ENCODE measurements around the gene DAG1.

The DAG1 gene

GRCh38 chr3:49533786-49534519 is 63.9 kb downstream of the DAG1 start:
- TF ChIP-seq, protein P1, sequence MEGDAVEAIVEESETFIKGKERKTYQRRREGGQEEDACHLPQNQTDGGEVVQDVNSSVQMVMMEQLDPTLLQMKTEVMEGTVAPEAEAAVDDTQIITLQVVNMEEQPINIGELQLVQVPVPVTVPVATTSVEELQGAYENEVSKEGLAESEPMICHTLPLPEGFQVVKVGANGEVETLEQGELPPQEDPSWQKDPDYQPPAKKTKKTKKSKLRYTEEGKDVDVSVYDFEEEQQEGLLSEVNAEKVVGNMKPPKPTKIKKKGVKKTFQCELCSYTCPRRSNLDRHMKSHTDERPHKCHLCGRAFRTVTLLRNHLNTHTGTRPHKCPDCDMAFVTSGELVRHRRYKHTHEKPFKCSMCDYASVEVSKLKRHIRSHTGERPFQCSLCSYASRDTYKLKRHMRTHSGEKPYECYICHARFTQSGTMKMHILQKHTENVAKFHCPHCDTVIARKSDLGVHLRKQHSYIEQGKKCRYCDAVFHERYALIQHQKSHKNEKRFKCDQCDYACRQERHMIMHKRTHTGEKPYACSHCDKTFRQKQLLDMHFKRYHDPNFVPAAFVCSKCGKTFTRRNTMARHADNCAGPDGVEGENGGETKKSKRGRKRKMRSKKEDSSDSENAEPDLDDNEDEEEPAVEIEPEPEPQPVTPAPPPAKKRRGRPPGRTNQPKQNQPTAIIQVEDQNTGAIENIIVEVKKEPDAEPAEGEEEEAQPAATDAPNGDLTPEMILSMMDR (IDR thresholded peaks at IDR 0.05) = no peak
- Histone ChIP-seq H3K27me3 (no peaks in the 10 kb centered on the region), H3K4me3 (ENCODE audit: low read depth in 1 of 2, low read length in 1 of 2) (no peak overlapping the region), H3K27ac (no peak overlapping the region), H3K4me1 (ENCODE audit: control insufficient read depth in 1 of 2, insufficient read depth in 1 of 2, low read depth in 1 of 2, low read length in 1 of 2) (no peaks in the 10 kb centered on the region), H3K9me3 (no peaks in the 10 kb centered on the region), H3K36me3 (peaks cover 28% of the 10 kb centered on the region)

DNA sequence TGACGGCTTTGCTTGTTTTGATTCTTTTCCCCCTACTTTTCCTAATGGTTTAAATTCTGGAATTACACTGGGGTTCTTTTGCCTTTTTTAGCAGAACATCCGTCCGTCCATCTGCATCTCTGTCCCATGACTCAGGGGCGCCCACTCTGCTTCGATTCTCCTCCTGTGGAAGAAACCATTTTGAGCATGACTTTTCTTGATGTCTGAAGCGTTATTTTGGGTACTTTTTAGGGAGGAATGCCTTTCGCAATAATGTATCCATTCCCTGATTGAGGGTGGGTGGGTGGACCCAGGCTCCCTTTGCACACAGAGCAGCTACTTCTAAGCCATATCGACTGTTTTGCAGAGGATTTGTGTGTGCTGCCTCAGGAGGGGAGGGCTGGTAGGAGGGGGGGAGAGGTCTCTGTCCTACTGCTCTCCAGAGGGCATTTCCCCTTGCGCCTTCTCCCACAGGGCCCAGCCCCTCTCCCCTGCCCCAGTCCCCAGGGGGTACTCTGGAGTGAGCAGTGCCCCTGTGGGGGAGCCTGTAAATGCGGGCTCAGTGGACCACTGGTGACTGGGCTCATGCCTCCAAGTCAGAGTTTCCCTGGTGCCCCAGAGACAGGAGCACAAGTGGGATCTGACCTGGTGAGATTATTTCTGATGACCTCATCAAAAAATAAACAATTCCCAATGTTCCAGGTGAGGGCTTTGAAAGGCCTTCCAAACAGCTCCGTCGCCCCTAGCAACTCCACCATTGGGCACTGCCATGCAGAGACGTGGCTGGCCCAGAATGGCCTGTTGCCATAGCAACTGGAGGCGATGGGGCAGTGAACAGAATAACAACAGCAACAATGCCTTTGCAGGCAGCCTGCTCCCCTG is 64.7 kb downstream of the DAG1 start:
- Histone ChIP-seq H3K27me3 (no peaks in the 10 kb centered on the region), H3K4me1 (ENCODE audit: control insufficient read depth in 1 of 2, insufficient read depth in 1 of 2, low read depth in 1 of 2, low read length in 1 of 2) (peaks cover 0 to 6% of the 10 kb centered on the region in 2 experiments), H3K4me3 (ENCODE audit: low read depth in 1 of 2, low read length in 1 of 2) (no peak overlapping the region), H3K36me3 (peaks cover 28% of the 10 kb centered on the region), H3K9me3 (no peaks in the 10 kb centered on the region), H3K27ac (no peak overlapping the region)
- TF ChIP-seq, protein P1 (IDR thresholded peaks at IDR 0.05) = no peak

DNA sequence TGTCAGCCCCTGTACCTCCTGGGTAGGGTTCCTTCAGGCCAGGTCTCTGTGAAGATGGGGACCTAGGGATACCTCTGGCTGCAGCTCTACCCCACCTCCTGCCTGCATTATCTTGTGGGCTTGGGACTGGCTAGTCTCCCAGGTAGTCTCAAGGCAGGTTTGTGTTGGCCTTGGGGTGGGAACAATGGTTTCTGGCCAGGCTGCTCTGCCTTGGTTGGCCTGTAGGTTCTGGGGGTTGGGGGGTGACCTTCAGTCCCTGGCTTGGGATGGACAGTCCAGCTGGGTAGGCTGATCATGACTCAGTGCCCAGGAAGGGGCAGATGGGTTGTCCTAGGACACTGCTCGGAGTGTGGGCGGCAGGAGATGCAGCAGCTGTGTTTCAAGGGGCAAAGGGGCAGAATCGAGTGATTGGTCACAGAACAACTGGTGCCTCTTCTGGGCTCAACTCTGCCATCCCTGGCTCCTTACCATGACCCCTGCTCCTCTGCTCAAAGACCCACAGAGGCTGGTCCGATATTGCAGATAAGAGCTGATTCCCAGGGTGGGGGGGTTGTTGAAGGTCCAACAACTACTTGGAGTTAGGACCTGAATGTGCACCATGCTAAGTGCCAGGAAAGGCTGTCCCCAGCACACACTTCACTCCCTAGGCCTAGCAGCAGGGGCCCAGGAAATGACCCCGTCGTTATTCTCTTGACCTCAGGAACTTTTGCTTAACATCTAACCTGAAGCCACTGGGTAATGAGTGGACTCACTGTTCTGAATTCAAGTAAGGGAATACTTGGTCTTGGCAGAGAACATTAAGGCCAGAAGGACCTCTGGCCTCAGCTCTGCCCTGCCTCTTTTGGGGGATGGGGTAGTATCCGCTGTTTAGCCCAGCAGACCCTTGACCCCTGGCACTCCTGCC is 66.2 kb downstream of the DAG1 start:
- Histone ChIP-seq H3K36me3 (peaks cover 20% of the 10 kb centered on the region), H3K27me3 (peaks cover 5% of the 10 kb centered on the region), H3K4me1 (ENCODE audit: control insufficient read depth in 1 of 2, insufficient read depth in 1 of 2, low read depth in 1 of 2, low read length in 1 of 2) (peaks cover 8 to 14% of the 10 kb centered on the region in 2 experiments), H3K27ac (no peak overlapping the region), H3K9me3 (no peaks in the 10 kb centered on the region), H3K4me3 (ENCODE audit: low read depth in 1 of 2, low read length in 1 of 2) (no peak overlapping the region)
- TF ChIP-seq, protein P1 (IDR thresholded peaks at IDR 0.05) = no peak

- TF ChIP-seq, protein P1 (IDR thresholded peaks at IDR 0.05) = no peak
- H3K27ac ChIP-seq = no peak overlapping the region
- H3K36me3 ChIP-seq = peaks cover 12% of the 10 kb centered on the region
- H3K4me1 ChIP-seq (ENCODE audit: control insufficient read depth in 1 of 2, insufficient read depth in 1 of 2, low read depth in 1 of 2, low read length in 1 of 2) = peaks cover 8 to 14% of the 10 kb centered on the region in 2 experiments
- H3K27me3 ChIP-seq = peaks cover 5% of the 10 kb centered on the region
- no peaks in the 10 kb centered on the region for H3K9me3 ChIP-seq
- no peak overlapping the region for H3K4me3 ChIP-seq (ENCODE audit: low read depth in 1 of 2, low read length in 1 of 2)
Observed at GRCh38 chr3:49536875-49537533, 66.9 kb downstream of the DAG1 start.

Data from neutrophil (primary cell).